Measurements from ENCODE around the gene GAMT. TPM values are rescaled to one million over a fixed set of nuclear protein-coding genes. Genes with fewer than 3 reads are reported as not detected.
A peak's percentile ranks its signal among the peaks of the same experiment; 100 is the strongest.

The GAMT gene
- total and polyA plus RNA-seq, 2 of the 13 experiments (the other 11 are each of a cell fraction or from before 2014, with no cell fraction given): 115 to 124 TPM

DNA sequence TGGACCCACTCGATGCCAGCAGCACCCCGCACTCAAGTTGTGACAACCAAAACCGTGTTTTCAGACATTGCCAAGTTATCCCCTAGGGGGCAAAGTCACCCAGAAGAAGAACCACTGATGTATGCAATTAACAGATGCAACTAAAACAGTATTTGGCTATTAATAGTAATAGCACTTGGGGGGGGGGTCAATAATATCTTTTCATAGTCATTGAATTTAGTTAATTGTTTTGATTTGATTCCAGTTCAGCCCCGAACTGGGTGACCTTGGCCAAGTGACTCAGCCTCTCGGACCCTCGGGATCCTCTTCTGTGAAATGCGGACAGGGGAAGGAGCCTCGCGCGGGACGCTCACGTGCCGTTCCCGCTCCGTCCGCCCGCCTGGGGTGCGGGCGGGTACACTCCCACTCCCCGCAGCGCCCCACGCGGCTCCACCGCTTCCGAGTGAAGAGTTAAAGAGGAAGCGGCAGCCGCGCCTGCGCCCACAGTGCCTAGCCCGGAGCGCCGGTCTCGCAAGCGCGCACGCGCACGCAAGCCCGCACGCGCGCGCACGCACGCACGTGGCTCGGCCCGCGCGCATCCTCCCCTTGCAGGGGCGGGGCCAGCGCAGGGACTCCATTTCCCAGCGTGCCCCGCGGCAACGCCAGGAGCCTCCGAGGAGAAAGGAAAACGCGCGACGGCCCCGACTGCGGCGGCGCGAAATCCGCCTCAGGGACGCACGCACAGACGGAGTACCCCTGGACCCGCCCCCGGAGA lies 5.6 kb upstream of the GAMT start (continued):
- TF ChIP-seq, protein P1, sequence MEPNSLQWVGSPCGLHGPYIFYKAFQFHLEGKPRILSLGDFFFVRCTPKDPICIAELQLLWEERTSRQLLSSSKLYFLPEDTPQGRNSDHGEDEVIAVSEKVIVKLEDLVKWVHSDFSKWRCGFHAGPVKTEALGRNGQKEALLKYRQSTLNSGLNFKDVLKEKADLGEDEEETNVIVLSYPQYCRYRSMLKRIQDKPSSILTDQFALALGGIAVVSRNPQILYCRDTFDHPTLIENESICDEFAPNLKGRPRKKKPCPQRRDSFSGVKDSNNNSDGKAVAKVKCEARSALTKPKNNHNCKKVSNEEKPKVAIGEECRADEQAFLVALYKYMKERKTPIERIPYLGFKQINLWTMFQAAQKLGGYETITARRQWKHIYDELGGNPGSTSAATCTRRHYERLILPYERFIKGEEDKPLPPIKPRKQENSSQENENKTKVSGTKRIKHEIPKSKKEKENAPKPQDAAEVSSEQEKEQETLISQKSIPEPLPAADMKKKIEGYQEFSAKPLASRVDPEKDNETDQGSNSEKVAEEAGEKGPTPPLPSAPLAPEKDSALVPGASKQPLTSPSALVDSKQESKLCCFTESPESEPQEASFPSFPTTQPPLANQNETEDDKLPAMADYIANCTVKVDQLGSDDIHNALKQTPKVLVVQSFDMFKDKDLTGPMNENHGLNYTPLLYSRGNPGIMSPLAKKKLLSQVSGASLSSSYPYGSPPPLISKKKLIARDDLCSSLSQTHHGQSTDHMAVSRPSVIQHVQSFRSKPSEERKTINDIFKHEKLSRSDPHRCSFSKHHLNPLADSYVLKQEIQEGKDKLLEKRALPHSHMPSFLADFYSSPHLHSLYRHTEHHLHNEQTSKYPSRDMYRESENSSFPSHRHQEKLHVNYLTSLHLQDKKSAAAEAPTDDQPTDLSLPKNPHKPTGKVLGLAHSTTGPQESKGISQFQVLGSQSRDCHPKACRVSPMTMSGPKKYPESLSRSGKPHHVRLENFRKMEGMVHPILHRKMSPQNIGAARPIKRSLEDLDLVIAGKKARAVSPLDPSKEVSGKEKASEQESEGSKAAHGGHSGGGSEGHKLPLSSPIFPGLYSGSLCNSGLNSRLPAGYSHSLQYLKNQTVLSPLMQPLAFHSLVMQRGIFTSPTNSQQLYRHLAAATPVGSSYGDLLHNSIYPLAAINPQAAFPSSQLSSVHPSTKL (CRISPR knock-in tag; IDR thresholded peaks at IDR 0.05): peak; percentile 14; the same call in 1 of the 2 replicates
- TF ChIP-seq ZNF768 (CRISPR knock-in tag; IDR thresholded peaks at IDR 0.05) (peak; percentile 50; the same call in 1 of the 2 replicates), MTA1 (CRISPR knock-in tag; IDR thresholded peaks at IDR 0.05; ENCODE audit: borderline replicate concordance) (peak; percentile 72; the same call in 1 of the 2 replicates), POLR2AphosphoS5 (IDR thresholded peaks at IDR 0.05; ENCODE audit: low read depth, low read length) (peak; percentile 57), MTF2 (CRISPR knock-in tag; IDR thresholded peaks at IDR 0.05; ENCODE audit: borderline replicate concordance) (no peak), ZNF180 (CRISPR knock-in tag; IDR thresholded peaks at IDR 0.05; ENCODE audit: borderline replicate concordance, low read depth) (no peak), NFYC (CRISPR knock-in tag; IDR thresholded peaks at IDR 0.05) (peak; percentile 56; the same call in 1 of the 2 replicates), GATAD1 (CRISPR knock-in tag; IDR thresholded peaks at IDR 0.05) (peak; percentile 53; the same call in 1 of the 2 replicates), SAFB2 (CRISPR knock-in tag; IDR thresholded peaks at IDR 0.05; ENCODE audit: borderline replicate concordance, low read depth) (peak; percentile 48; the same call in 1 of the 2 replicates), ZNF331 (CRISPR knock-in tag; IDR thresholded peaks at IDR 0.05) (peak; percentile 55; the same call in 1 of the 2 replicates), SIX4 (CRISPR knock-in tag; IDR thresholded peaks at IDR 0.05) (no peak), ZNF30 (CRISPR knock-in tag; IDR thresholded peaks at IDR 0.05) (no peak), ZSCAN25 (CRISPR knock-in tag; IDR thresholded peaks at IDR 0.05) (0 out of 2 replicates have a peak, but pooled peaks have one; percentile 13), ZFYVE20 (CRISPR knock-in tag; IDR thresholded peaks at IDR 0.05; ENCODE audit: borderline replicate concordance, low read depth) (no peak), NFRKB (IDR thresholded peaks at IDR 0.05) (no peak), GZF1 (CRISPR knock-in tag; IDR thresholded peaks at IDR 0.05) (no peak), ZIK1 (CRISPR knock-in tag; IDR thresholded peaks at IDR 0.05; ENCODE audit: borderline replicate concordance, low read depth) (peak; percentile 94), CHD4 (IDR thresholded peaks at IDR 0.05; ENCODE audit: borderline replicate concordance, low read length) (peak; percentile 96; the same call in 1 of the 2 replicates), SUZ12 (IDR thresholded peaks at IDR 0.05; ENCODE audit: low read depth, low read length) (peak; percentile 78), SPEN (CRISPR knock-in tag; IDR thresholded peaks at IDR 0.05; ENCODE audit: low read depth) (peak; percentile 86; the same call in 1 of the 2 replicates)
- TF ChIP-seq, protein P2, sequence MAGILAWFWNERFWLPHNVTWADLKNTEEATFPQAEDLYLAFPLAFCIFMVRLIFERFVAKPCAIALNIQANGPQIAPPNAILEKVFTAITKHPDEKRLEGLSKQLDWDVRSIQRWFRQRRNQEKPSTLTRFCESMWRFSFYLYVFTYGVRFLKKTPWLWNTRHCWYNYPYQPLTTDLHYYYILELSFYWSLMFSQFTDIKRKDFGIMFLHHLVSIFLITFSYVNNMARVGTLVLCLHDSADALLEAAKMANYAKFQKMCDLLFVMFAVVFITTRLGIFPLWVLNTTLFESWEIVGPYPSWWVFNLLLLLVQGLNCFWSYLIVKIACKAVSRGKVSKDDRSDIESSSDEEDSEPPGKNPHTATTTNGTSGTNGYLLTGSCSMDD (CRISPR knock-in tag; IDR thresholded peaks at IDR 0.05): no peak
- TF ChIP-seq, protein P3, sequence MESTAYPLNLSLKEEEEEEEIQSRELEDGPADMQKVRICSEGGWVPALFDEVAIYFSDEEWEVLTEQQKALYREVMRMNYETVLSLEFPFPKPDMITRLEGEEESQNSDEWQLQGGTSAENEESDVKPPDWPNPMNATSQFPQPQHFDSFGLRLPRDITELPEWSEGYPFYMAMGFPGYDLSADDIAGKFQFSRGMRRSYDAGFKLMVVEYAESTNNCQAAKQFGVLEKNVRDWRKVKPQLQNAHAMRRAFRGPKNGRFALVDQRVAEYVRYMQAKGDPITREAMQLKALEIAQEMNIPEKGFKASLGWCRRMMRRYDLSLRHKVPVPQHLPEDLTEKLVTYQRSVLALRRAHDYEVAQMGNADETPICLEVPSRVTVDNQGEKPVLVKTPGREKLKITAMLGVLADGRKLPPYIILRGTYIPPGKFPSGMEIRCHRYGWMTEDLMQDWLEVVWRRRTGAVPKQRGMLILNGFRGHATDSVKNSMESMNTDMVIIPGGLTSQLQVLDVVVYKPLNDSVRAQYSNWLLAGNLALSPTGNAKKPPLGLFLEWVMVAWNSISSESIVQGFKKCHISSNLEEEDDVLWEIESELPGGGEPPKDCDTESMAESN (CRISPR knock-in tag; conservative IDR thresholded peaks at IDR 0.05): peak; percentile 79
- TF ChIP-seq, protein P4, sequence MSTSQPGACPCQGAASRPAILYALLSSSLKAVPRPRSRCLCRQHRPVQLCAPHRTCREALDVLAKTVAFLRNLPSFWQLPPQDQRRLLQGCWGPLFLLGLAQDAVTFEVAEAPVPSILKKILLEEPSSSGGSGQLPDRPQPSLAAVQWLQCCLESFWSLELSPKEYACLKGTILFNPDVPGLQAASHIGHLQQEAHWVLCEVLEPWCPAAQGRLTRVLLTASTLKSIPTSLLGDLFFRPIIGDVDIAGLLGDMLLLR (CRISPR knock-in tag; IDR thresholded peaks at IDR 0.05): peak; percentile 72

Data from HepG2 (cell line).